K562 (cell line): Measurements from ENCODE around the gene ST6GALNAC1. TPM values are rescaled to one million over a fixed set of nuclear protein-coding genes. Genes with fewer than 3 reads are reported as not detected.

Experiments
- FOXA3 ChIP-seq, 2 experiments: fragments of 450-650 bp in 1 of 2; sonication (generic) in 1 of 2; formaldehyde crosslinking; IDR thresholded peaks in 1 of 2; conservative IDR thresholded peaks in 1 of 2; 2 replicates each; pipeline versions ENCODE4 v1.4.0 to v1.8.0; 2020 to 2022; ENCODE audit warnings: mild to moderate bottlenecking in 2 of 2, missing genetic modification reagents in 1 of 2
- HDAC1 ChIP-seq, 2 experiments: fragments of 450-650 bp; IDR thresholded peaks; 2 replicates each; pipeline ENCODE4 v1.6.1; 2016 to 2017; ENCODE audit warnings: inconsistent platforms in 1 of 2, mild to moderate bottlenecking in 1 of 2, moderate library complexity in 1 of 2
- MGA ChIP-seq: fragments of 450-650 bp; IDR thresholded peaks from 2 replicates; pipeline ENCODE4 v1.6.1; 2016; ENCODE audit warnings: mild to moderate bottlenecking, moderate library complexity
- MNT ChIP-seq, 2 experiments: fragments of 450-650 bp; conservative IDR thresholded peaks; 2 replicates each; pipeline ENCODE4 v1.6.1; 2017; ENCODE audit warnings: mild to moderate bottlenecking in 2 of 2, moderate library complexity in 2 of 2
- SFPQ ChIP-seq: fragments of 200-400 bp; formaldehyde crosslinking; IDR thresholded peaks from 2 replicates; pipeline ENCODE4 v1.6.1; 2017; ENCODE audit warnings: mild to moderate bottlenecking, low read depth, low read length, moderate library complexity
- SMAD3 ChIP-seq: fragments of 450-650 bp; formaldehyde crosslinking; conservative IDR thresholded peaks from 2 replicates; pipeline ENCODE4 v1.4.0; 2020; ENCODE audit warnings: mild to moderate bottlenecking
- TFAM ChIP-seq: fragments of 250-450 bp; sonication (Bioruptor Pico); conservative IDR thresholded peaks from 2 replicates; pipeline ENCODE4 v1.5.0; 2021; ENCODE audit warnings: mild to moderate bottlenecking, moderate library complexity
- ZKSCAN8 ChIP-seq: fragments of 200-800 bp; sonication (Bioruptor generic); IDR thresholded peaks from 2 replicates; pipeline ENCODE4 v1.6.1; 2016; ENCODE audit warnings: missing genetic modification characterization, missing compliant biosample characterization
- ZNF316 ChIP-seq: fragments of 450-650 bp; IDR thresholded peaks from 2 replicates; pipeline ENCODE4 v1.6.1; 2016
- polyA plus RNA-seq, 8 experiments: library from polyadenylated mRNA; depleted of rRNA in 4 of 8; stranded (reverse) in 5 of 8; unstranded in 3 of 8; fragments of >200 nt; fragmentation: Nextera tagmentation in 2 of 8; fragmentation: Illumina TruSeq in 1 of 8; extraction: Ambion mirVana in 2 of 8; extraction: Trizol in 1 of 8; gene quantifications; 2 replicates each; pipeline versions ENCODE4 v1.2.1 to v1.2.3, GENCODE V29; 2011 to 2014; ENCODE audit warnings: inconsistent platforms in 1 of 8, missing spikeins in 1 of 8
- total RNA-seq, 7 experiments: library from RNA; depleted of rRNA in 6 of 7; stranded (reverse); fragments of >200 nt in 6 of 7; fragmentation: Illumina TruSeq in 2 of 7; extraction: Trizol in 2 of 7; gene quantifications; 2 replicates each; pipeline versions ENCODE4 v1.2.1 to v1.2.3, GENCODE V29; 2011 to 2021; ENCODE audit warnings: low replicate concordance in 1 of 7

Gene ST6GALNAC1
- total and polyA plus RNA-seq, 9 of the 15 experiments (the other 6 are each of a cell fraction or from before 2014, with no cell fraction given), result 20.6 to 68.4 (median 50.5) TPM

GRCh38 chr17:76671123-76671911, 27.8 kb upstream of the ST6GALNAC1 start (continued):
- peak; percentile 53 for TF ChIP-seq MGA
- TF ChIP-seq MNT (conservative IDR thresholded peaks at IDR 0.05), result peak in 1 of 2 experiments; percentile 53; a peak in 2 of 4 replicates
- TF ChIP-seq TFAM (CRISPR knock-in tag), result no peak
- TF ChIP-seq HDAC1 (IDR thresholded peaks at IDR 0.05), result peak in 1 of 2 experiments; percentile 57; a peak in 1 of 4 replicates
- no peak for TF ChIP-seq SFPQ
- TF ChIP-seq FOXA3 (CRISPR knock-in tag; conservative IDR thresholded peaks at IDR 0.05 in 1 of 2, IDR thresholded peaks at IDR 0.05 in 1 of 2), result peak in 1 of 2 experiments; percentile 63; a peak in 1 of 4 replicates
- no peak for TF ChIP-seq SMAD3 (CRISPR knock-in tag)
- TF ChIP-seq ZNF316, result peak; percentile 35; the same call in 1 of the 2 replicates
- TF ChIP-seq ZKSCAN8 (CRISPR knock-in tag), result peak; percentile 37; the same call in 1 of the 2 replicates
